Gastrocnemius medialis (tissue), 4 donors: ENCODE data around the gene NISCH.

Experiments used
- POLR2A ChIP-seq, 2 donors: fragments of 450-650 bp; IDR thresholded peaks; one replicate each; pipeline ENCODE4 v1.6.1; 2017; ENCODE audit warnings: antibody characterized with exemption in 2 of 2, mild to moderate bottlenecking in 2 of 2, moderate library complexity in 2 of 2
- TF ChIP-seq, protein P1 (sequence below), 5 experiments: fragments of 450-650 bp in 3 of 5; fragments of 200-600 bp in 2 of 5; sonication (generic) in 2 of 5; IDR thresholded peaks in 4 of 5; conservative IDR thresholded peaks in 1 of 5; 1 replicate in 4 of 5; 2 replicates in 1 of 5; pipeline ENCODE4 v1.5.1; 2016 to 2019; ENCODE audit warnings: antibody characterized with exemption in 5 of 5, mild to moderate bottlenecking in 3 of 5, moderate library complexity in 3 of 5

DNA sequence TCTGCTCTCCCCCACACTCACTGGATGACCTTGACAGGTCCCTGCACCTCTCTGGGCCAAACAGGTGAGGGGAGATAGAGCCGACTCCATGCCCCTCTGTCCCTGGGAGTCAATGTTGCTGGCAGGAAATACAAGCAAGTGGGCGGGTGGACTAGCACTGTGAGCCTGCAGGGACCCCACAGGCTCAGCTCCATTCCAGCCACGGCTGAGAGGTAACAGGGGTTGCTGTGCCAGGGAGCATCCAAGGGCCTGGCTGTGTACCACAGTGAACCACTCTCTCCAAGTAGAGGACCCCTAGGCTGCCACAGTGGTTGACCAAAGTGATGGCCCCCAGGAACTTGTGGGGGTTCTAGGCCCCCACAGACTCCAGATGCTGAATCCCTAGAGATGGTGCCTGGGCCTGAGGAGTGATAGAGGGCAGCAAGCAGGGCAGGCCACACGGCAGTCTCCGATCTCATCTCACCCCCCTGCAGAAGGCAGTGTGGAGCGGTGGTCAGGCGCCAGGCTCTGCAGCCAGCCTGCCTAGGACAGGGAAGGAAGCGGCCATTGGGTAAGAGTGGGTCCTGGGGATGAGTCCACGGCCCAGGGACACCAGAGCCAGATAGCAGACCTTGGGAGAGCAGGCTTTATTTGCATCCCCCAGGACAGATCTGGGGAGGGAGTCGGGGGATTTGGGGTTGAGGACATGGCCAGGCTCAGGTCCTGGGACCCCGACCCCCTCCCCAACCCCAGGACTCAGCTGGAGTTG, 4.7 kb upstream of the NISCH start:
- TF ChIP-seq POLR2A (IDR thresholded peaks at IDR 0.05) = no peak
- TF ChIP-seq, protein P1, sequence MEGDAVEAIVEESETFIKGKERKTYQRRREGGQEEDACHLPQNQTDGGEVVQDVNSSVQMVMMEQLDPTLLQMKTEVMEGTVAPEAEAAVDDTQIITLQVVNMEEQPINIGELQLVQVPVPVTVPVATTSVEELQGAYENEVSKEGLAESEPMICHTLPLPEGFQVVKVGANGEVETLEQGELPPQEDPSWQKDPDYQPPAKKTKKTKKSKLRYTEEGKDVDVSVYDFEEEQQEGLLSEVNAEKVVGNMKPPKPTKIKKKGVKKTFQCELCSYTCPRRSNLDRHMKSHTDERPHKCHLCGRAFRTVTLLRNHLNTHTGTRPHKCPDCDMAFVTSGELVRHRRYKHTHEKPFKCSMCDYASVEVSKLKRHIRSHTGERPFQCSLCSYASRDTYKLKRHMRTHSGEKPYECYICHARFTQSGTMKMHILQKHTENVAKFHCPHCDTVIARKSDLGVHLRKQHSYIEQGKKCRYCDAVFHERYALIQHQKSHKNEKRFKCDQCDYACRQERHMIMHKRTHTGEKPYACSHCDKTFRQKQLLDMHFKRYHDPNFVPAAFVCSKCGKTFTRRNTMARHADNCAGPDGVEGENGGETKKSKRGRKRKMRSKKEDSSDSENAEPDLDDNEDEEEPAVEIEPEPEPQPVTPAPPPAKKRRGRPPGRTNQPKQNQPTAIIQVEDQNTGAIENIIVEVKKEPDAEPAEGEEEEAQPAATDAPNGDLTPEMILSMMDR (IDR thresholded peaks at IDR 0.05 in 4 of 5, conservative IDR thresholded peaks at IDR 0.05 in 1 of 5) = no peak
